Measurements from ENCODE around the gene ZNF133. TPM values are rescaled to one million over a fixed set of nuclear protein-coding genes. Genes with fewer than 3 reads are reported as not detected.

Gene ZNF133
- total RNA-seq, 6 donors from 2014 or later = 9.2 to 30.4 (median 12.8) TPM

- peak; percentile 84 to 87 for ATAC-seq (ENCODE audit: low FRiP score in 2 of 2)
- H3K36me3 ChIP-seq = no peaks in the 10 kb centered on the region
- peaks cover 0 to 5% (median 0%) of the 10 kb centered on the region in 4 donors for H3K27me3 ChIP-seq
- H3K27ac ChIP-seq = no peak overlapping the region
- H3K4me3 ChIP-seq = no peak overlapping the region
- peaks cover 0 to 3% (median 0%) of the 10 kb centered on the region in 4 donors for H3K4me1 ChIP-seq
- H3K9me3 ChIP-seq = no peaks in the 10 kb centered on the region
- DNase-seq = peak in 1 of 2 donors; percentile 73
- TF ChIP-seq CTCF (IDR thresholded peaks at IDR 0.05) (peak; percentile 42 to 71 (median 56)), POLR2AphosphoS5 (IDR thresholded peaks at IDR 0.05) (no peak), POLR2A (IDR thresholded peaks at IDR 0.05) (no peak), EP300 (IDR thresholded peaks at IDR 0.05) (no peak)
- 16% methylated on average over 11 to 12 of the region's 12 CpGs for WGBS, 2 donors
Observed at GRCh38 chr20:18276821-18277220, 11.5 kb upstream of the ZNF133 start.

- peaks cover 0 to 3% (median 0%) of the 10 kb centered on the region in 4 donors for H3K4me1 ChIP-seq
- peaks cover 0 to 3% (median under 1%) of the 10 kb centered on the region in 4 donors for H3K9me3 ChIP-seq
- 51 to 82% methylated on average over 2 of the region's 2 CpGs for WGBS, 2 donors
- no peak for TF ChIP-seq POLR2AphosphoS5 (IDR thresholded peaks at IDR 0.05)
- TF ChIP-seq EP300 (IDR thresholded peaks at IDR 0.05) = no peak
- no peak for TF ChIP-seq CTCF (IDR thresholded peaks at IDR 0.05)
- TF ChIP-seq POLR2A (IDR thresholded peaks at IDR 0.05) = no peak
- no peak overlapping the region for H3K4me3 ChIP-seq
- no peak overlapping the region for H3K27ac ChIP-seq
- H3K27me3 ChIP-seq = no peaks in the 10 kb centered on the region
- DNase-seq = no peak
- no peaks in the 10 kb centered on the region for H3K36me3 ChIP-seq
- ATAC-seq (ENCODE audit: low FRiP score in 2 of 2) = no peak
Observed at GRCh38 chr20:18279242-18279641, 9.1 kb upstream of the ZNF133 start.

- no peak for TF ChIP-seq CTCF (IDR thresholded peaks at IDR 0.05)
- TF ChIP-seq POLR2AphosphoS5 (IDR thresholded peaks at IDR 0.05) = no peak
- TF ChIP-seq POLR2A (IDR thresholded peaks at IDR 0.05) = no peak
- no peak for TF ChIP-seq EP300 (IDR thresholded peaks at IDR 0.05)
- no peak overlapping the region for H3K4me3 ChIP-seq
- peaks cover 7 to 21% (median 15%) of the 10 kb centered on the region in 4 donors for H3K9me3 ChIP-seq
- no peak overlapping the region for H3K27ac ChIP-seq
- WGBS, 2 donors = 83 to 84% methylated on average over 3 of the region's 3 CpGs
- no peak for ATAC-seq (ENCODE audit: low FRiP score in 2 of 2)
- DNase-seq = no peak
- peaks cover 3 to 20% (median 15%) of the 10 kb centered on the region in 4 donors for H3K4me1 ChIP-seq
- no peaks in the 10 kb centered on the region for H3K36me3 ChIP-seq
- H3K27me3 ChIP-seq = no peaks in the 10 kb centered on the region
Observed at GRCh38 chr20:18284805-18285533, 3.4 kb upstream of the ZNF133 start.

- peaks cover 3 to 20% (median 17%) of the 10 kb centered on the region in 4 donors for H3K4me1 ChIP-seq
- peaks cover 7 to 21% (median 15%) of the 10 kb centered on the region in 4 donors for H3K9me3 ChIP-seq
- H3K27me3 ChIP-seq = no peaks in the 10 kb centered on the region
- 11 to 16% methylated on average over 10 to 11 of the region's 11 CpGs for WGBS, 2 donors
- peak overlapping the region; percentile 93 to 97 (median 94) for H3K27ac ChIP-seq
- TF ChIP-seq EP300 (IDR thresholded peaks at IDR 0.05) = no peak
- TF ChIP-seq POLR2AphosphoS5 (IDR thresholded peaks at IDR 0.05) = no peak
- no peak for TF ChIP-seq CTCF (IDR thresholded peaks at IDR 0.05)
- TF ChIP-seq POLR2A (IDR thresholded peaks at IDR 0.05) = no peak
- ATAC-seq (ENCODE audit: low FRiP score in 2 of 2) = peak in 1 of 2 donors; percentile 38
- peaks cover 0 to 6% (median 3%) of the 10 kb centered on the region in 4 donors for H3K36me3 ChIP-seq
- peak; percentile 10 to 20 for DNase-seq
- H3K4me3 ChIP-seq = peak overlapping the region; percentile 81 to 93 (median 84)
Observed at GRCh38 chr20:18287546-18287914, 797 bp upstream of the ZNF133 start.
